GM23248 (cell line): Measurements from ENCODE around the gene SMOC2. TPM values are rescaled to one million over a fixed set of nuclear protein-coding genes. Genes with fewer than 3 reads are reported as not detected.

Experiments
- DNase-seq: peaks from one replicate; pipeline ENCODE4 v3.0.0-alpha.2; 2015
- H2AFZ ChIP-seq: fragments of 200-600 bp; sonication (generic); 2 replicates; pipeline ENCODE4 v1.6.1; 2016; ENCODE audit warnings: antibody characterized with exemption
- H3F3A ChIP-seq: fragments of 200-600 bp; sonication (generic); 2 replicates; pipeline ENCODE4 v1.6.1; 2016; ENCODE audit warnings: mild to moderate bottlenecking, antibody characterized with exemption, mixed run types; ENCODE audit not compliant: insufficient read depth
- H3K27ac ChIP-seq: fragments of 200-600 bp; sonication (generic); 2 replicates; pipeline ENCODE4 v1.5.1; 2016; ENCODE audit warnings: mild to moderate bottlenecking
- H3K27me3 ChIP-seq: fragments of 200-600 bp; sonication (generic); replicated peaks from 2 replicates; pipeline ENCODE4 v1.6.1; 2016; ENCODE audit warnings: mild to moderate bottlenecking; ENCODE audit not compliant: insufficient read depth
- H3K36me3 ChIP-seq: fragments of 200-600 bp; sonication (generic); 2 replicates; pipeline ENCODE4 v1.6.1; 2016; ENCODE audit warnings: low read depth, mild to moderate bottlenecking
- H3K4me1 ChIP-seq: fragments of 200-600 bp; sonication (generic); 2 replicates; pipeline ENCODE4 v1.6.1; 2016; ENCODE audit warnings: mild to moderate bottlenecking; ENCODE audit not compliant: insufficient read depth
- H3K4me2 ChIP-seq: fragments of 200-600 bp; sonication (generic); one replicate; pipeline ENCODE4 v1.6.1; 2016; ENCODE audit warnings: mild to moderate bottlenecking; ENCODE audit not compliant: unreplicated experiment
- H3K4me3 ChIP-seq: fragments of 200-600 bp; sonication (generic); 2 replicates; pipeline ENCODE4 v1.5.1; 2016; ENCODE audit warnings: mild to moderate bottlenecking
- H3K79me2 ChIP-seq: fragments of 200-600 bp; sonication (generic); 2 replicates; pipeline ENCODE4 v1.6.1; 2016; ENCODE audit warnings: mild to moderate bottlenecking; ENCODE audit not compliant: insufficient read depth
- H3K9ac ChIP-seq: fragments of 200-600 bp; sonication (generic); 2 replicates; pipeline ENCODE4 v1.6.1; 2016; ENCODE audit warnings: mild to moderate bottlenecking
- H3K9me2 ChIP-seq: fragments of 200-600 bp; sonication (generic); 2 replicates; pipeline ENCODE4 v1.6.1; 2016; ENCODE audit warnings: mixed run types, mild to moderate bottlenecking, moderate library complexity; ENCODE audit not compliant: insufficient read depth
- H3K9me3 ChIP-seq: fragments of 200-600 bp; sonication (generic); one replicate; pipeline ENCODE4 v1.6.1; 2017; ENCODE audit warnings: low read depth
- H4K20me1 ChIP-seq: fragments of 200-600 bp; sonication (generic); 2 replicates; pipeline ENCODE4 v1.6.0; 2016; ENCODE audit not compliant: insufficient read depth
- EZH2 ChIP-seq: fragments of 200-600 bp; sonication (generic); IDR thresholded peaks from 2 replicates; pipeline ENCODE4 v1.6.1; 2018; ENCODE audit warnings: antibody characterized with exemption, mild to moderate bottlenecking; ENCODE audit not compliant: insufficient read depth, poor library complexity, severe bottlenecking
- EZH2phosphoT487 ChIP-seq: fragments of 200-600 bp; sonication (generic); IDR thresholded peaks from 2 replicates; pipeline ENCODE4 v1.6.1; 2018; ENCODE audit warnings: antibody characterized with exemption, moderate library complexity, mild to moderate bottlenecking, low read depth; ENCODE audit not compliant: insufficient read depth
- WGBS, 2 experiments: methylation state at CpG; one replicate each; pipeline ENCODE4 v1.1.6; 2015 to 2017; ENCODE audit warnings: low lambda C conversion rate in 2 of 2, low coverage in 1 of 2; ENCODE audit errors: missing lambda C conversion rate in 2 of 2; 5-methylcytosine and 5-hydroxymethylcytosine counted together
- in situ Hi-C: fragments of 300-500 bp; cut with MboI; formaldehyde crosslinking; loops from 2 replicates; pipeline ENCODE4 v1.15.0; 2020
- polyA plus RNA-seq: library from polyadenylated mRNA; unstranded; fragments of >200 nt; fragmentation: Nextera tagmentation; extraction: Ambion mirVana; gene quantifications from 2 replicates; pipeline ENCODE4 v1.2.1, GENCODE V29; 2016
- total RNA-seq: library from RNA; depleted of rRNA; stranded (reverse); fragments of >200 nt; shearing (Covaris generic); gene quantifications from 2 replicates; pipeline ENCODE4 v1.2.3, GENCODE V29; 2014

The SMOC2 gene
- total and polyA plus RNA-seq, 2 experiments from 2014 or later = not detected

GRCh38 chr6:168496997-168497331 is 56.0 kb downstream of the SMOC2 start:
- in situ Hi-C loops = no loop called here
- Histone ChIP-seq H3K9me3 (no peaks in the 10 kb centered on the region), H3K4me1 (no peaks in the 10 kb centered on the region), H3K4me2 (no peak overlapping the region), H3K9me2 (no peaks in the 10 kb centered on the region), H2AFZ (no peak overlapping the region), H3K27ac (no peak overlapping the region), H3K4me3 (no peak overlapping the region), H3K9ac (no peak overlapping the region), H3K79me2 (no peaks in the 10 kb centered on the region), H4K20me1 (no peaks in the 10 kb centered on the region), H3K27me3 (no peaks in the 10 kb centered on the region), H3F3A (no peaks in the 10 kb centered on the region), H3K36me3 (no peaks in the 10 kb centered on the region)
- WGBS, 2 experiments = 60 to 62% methylated on average over 10 of the region's 10 CpGs
- no peak for DNase-seq
- no peak for TF ChIP-seq EZH2phosphoT487
- TF ChIP-seq EZH2 = no peak

- Histone ChIP-seq H3K4me3 (no peak overlapping the region), H3K27me3 (no peaks in the 10 kb centered on the region), H4K20me1 (no peaks in the 10 kb centered on the region), H3K9me3 (no peaks in the 10 kb centered on the region), H3K27ac (no peak overlapping the region), H2AFZ (no peak overlapping the region), H3K9ac (no peak overlapping the region), H3K36me3 (no peaks in the 10 kb centered on the region), H3F3A (no peaks in the 10 kb centered on the region), H3K4me2 (no peak overlapping the region), H3K4me1 (no peaks in the 10 kb centered on the region), H3K9me2 (no peaks in the 10 kb centered on the region), H3K79me2 (no peaks in the 10 kb centered on the region)
- TF ChIP-seq EZH2phosphoT487 (no peak), EZH2 (no peak)
- DNase-seq = no peak
- in situ Hi-C loops = no loop called here
- 73 to 75% methylated on average over 15 of the region's 15 CpGs for WGBS, 2 experiments
Measured at GRCh38 chr6:168497381-168497780, 56.4 kb downstream of the SMOC2 start.

- H3K4me2 ChIP-seq = no peak overlapping the region
- in situ Hi-C loops = no loop called here
- WGBS, 2 experiments = 47 to 49% methylated on average over 13 to 14 of the region's 14 CpGs
- no peaks in the 10 kb centered on the region for H3F3A ChIP-seq
- no peak overlapping the region for H3K27ac ChIP-seq
- no peaks in the 10 kb centered on the region for H3K9me3 ChIP-seq
- no peak overlapping the region for H3K4me3 ChIP-seq
- H4K20me1 ChIP-seq = no peaks in the 10 kb centered on the region
- no peak overlapping the region for H3K9ac ChIP-seq
- no peaks in the 10 kb centered on the region for H3K27me3 ChIP-seq
- no peak for DNase-seq
- H3K9me2 ChIP-seq = no peaks in the 10 kb centered on the region
- H3K79me2 ChIP-seq = no peaks in the 10 kb centered on the region
- no peaks in the 10 kb centered on the region for H3K36me3 ChIP-seq
- no peak overlapping the region for H2AFZ ChIP-seq
- TF ChIP-seq EZH2 (no peak), EZH2phosphoT487 (no peak)
- H3K4me1 ChIP-seq = no peaks in the 10 kb centered on the region
Measured at GRCh38 chr6:168498161-168498843, 57.3 kb downstream of the SMOC2 start.

- in situ Hi-C loops = no loop called here
- H3K9me2 ChIP-seq = no peaks in the 10 kb centered on the region
- no peaks in the 10 kb centered on the region for H3F3A ChIP-seq
- H2AFZ ChIP-seq = no peak overlapping the region
- H4K20me1 ChIP-seq = no peaks in the 10 kb centered on the region
- H3K36me3 ChIP-seq = no peaks in the 10 kb centered on the region
- H3K9ac ChIP-seq = no peak overlapping the region
- no peaks in the 10 kb centered on the region for H3K9me3 ChIP-seq
- H3K79me2 ChIP-seq = no peaks in the 10 kb centered on the region
- no peak overlapping the region for H3K4me2 ChIP-seq
- H3K27ac ChIP-seq = no peak overlapping the region
- 69% methylated on average over 13 of the region's 13 CpGs for WGBS, 2 experiments
- H3K4me3 ChIP-seq = no peak overlapping the region
- no peaks in the 10 kb centered on the region for H3K27me3 ChIP-seq
- no peak for TF ChIP-seq EZH2
- no peak for TF ChIP-seq EZH2phosphoT487
- DNase-seq = no peak
- no peaks in the 10 kb centered on the region for H3K4me1 ChIP-seq
Measured at GRCh38 chr6:168499045-168499650, 58.2 kb downstream of the SMOC2 start.
